Measurements from ENCODE around the gene SERPINB8. TPM values are rescaled to one million over a fixed set of nuclear protein-coding genes. Genes with fewer than 3 reads are reported as not detected.
A peak's percentile ranks its signal among the peaks of the same experiment; 100 is the strongest.

Gene SERPINB8
- total RNA-seq, 4 donors from 2014 or later: 2.8 to 8.8 (median 5.3) TPM

- TF ChIP-seq CTCF (IDR thresholded peaks at IDR 0.05) (no peak), POLR2A (IDR thresholded peaks at IDR 0.05) (no peak)
- no peak overlapping the region for H3K27ac ChIP-seq
- intact Hi-C loops (cut with DNase I): no loop called here
- no peaks in the 10 kb centered on the region for H3K4me1 ChIP-seq
- no peaks in the 10 kb centered on the region for H3K9me3 ChIP-seq
- 79 to 84% methylated on average over 1 of the region's 1 CpG for WGBS, 2 donors
- H3K27me3 ChIP-seq: no peaks in the 10 kb centered on the region
- no peak for DNase-seq
- H3K36me3 ChIP-seq: no peaks in the 10 kb centered on the region
- no peak overlapping the region for H3K4me3 ChIP-seq (replicated peaks in 1 of 3)
These were observed 9.0 kb upstream of the SERPINB8 start for GRCh38 chr18:63960891-63961290.

GRCh38 chr18:63961435-63961980, 8.4 kb upstream of the SERPINB8 start:
- intact Hi-C loops (cut with DNase I): no loop called here
- H3K4me3 ChIP-seq (replicated peaks in 1 of 3): no peak overlapping the region
- DNase-seq: no peak
- no peaks in the 10 kb centered on the region for H3K4me1 ChIP-seq
- 72 to 73% methylated on average over 5 of the region's 5 CpGs for WGBS, 2 donors
- no peaks in the 10 kb centered on the region for H3K9me3 ChIP-seq
- H3K36me3 ChIP-seq: no peaks in the 10 kb centered on the region
- H3K27ac ChIP-seq: no peak overlapping the region
- TF ChIP-seq CTCF (IDR thresholded peaks at IDR 0.05) (no peak), POLR2A (IDR thresholded peaks at IDR 0.05) (no peak)
- H3K27me3 ChIP-seq: no peaks in the 10 kb centered on the region

GRCh38 chr18:63962137-63962536, 7.7 kb upstream of the SERPINB8 start:
- WGBS, 2 donors: 38 to 50% methylated on average over 1 of the region's 1 CpG
- no peak overlapping the region for H3K4me3 ChIP-seq (replicated peaks in 1 of 3)
- H3K4me1 ChIP-seq: peaks cover 0 to 4% of the 10 kb centered on the region in 2 donors
- TF ChIP-seq CTCF (IDR thresholded peaks at IDR 0.05): no peak
- no peak overlapping the region for H3K27ac ChIP-seq
- no peak for DNase-seq
- no peaks in the 10 kb centered on the region for H3K27me3 ChIP-seq
- no peaks in the 10 kb centered on the region for H3K36me3 ChIP-seq
- no peaks in the 10 kb centered on the region for H3K9me3 ChIP-seq
- intact Hi-C loops (cut with DNase I): no loop called here

- DNase-seq: peak; percentile 46 to 53
- Histone ChIP-seq H3K4me1 (peaks cover 0 to 9% of the 10 kb centered on the region in 2 donors), H3K9me3 (no peaks in the 10 kb centered on the region), H3K27ac (no peak overlapping the region), H3K4me3 (replicated peaks in 1 of 3) (no peak overlapping the region), H3K36me3 (no peaks in the 10 kb centered on the region), H3K27me3 (no peaks in the 10 kb centered on the region)
- no peak for TF ChIP-seq POLR2A (IDR thresholded peaks at IDR 0.05)
- peak; percentile 30 to 85 (median 68) for TF ChIP-seq CTCF (IDR thresholded peaks at IDR 0.05)
- WGBS, 2 donors: 85 to 92% methylated on average over 1 of the region's 1 CpG
- intact Hi-C loops (cut with DNase I): no loop called here
These were observed 6.1 kb upstream of the SERPINB8 start for GRCh38 chr18:63963615-63964256.

- Histone ChIP-seq H3K4me3 (replicated peaks in 1 of 3) (no peak overlapping the region), H3K27ac (no peak overlapping the region), H3K27me3 (no peaks in the 10 kb centered on the region), H3K36me3 (no peaks in the 10 kb centered on the region), H3K4me1 (peaks cover 0 to 13% of the 10 kb centered on the region in 2 donors), H3K9me3 (no peaks in the 10 kb centered on the region)
- TF ChIP-seq POLR2A (IDR thresholded peaks at IDR 0.05): no peak
- TF ChIP-seq CTCF (IDR thresholded peaks at IDR 0.05): no peak
- no peak for DNase-seq
- intact Hi-C loops (cut with DNase I): no loop called here
These were observed 5.0 kb upstream of the SERPINB8 start for GRCh38 chr18:63964908-63965307.
